Effector memory CD4-positive, alpha-beta T cell (primary cell): ENCODE results near the gene DPP6.

Source experiments
- DNase-seq, 3 donors: peaks; one replicate each; pipeline ENCODE4 v3.0.0-alpha.2; 2020
- H3K27ac ChIP-seq: 2 replicates; pipeline ENCODE4 v1.7.0; 2013; ENCODE audit warnings: mild to moderate bottlenecking, low read length, moderate library complexity; ENCODE audit not compliant: insufficient read depth, poor library complexity, severe bottlenecking
- H3K27me3 ChIP-seq: replicated peaks from 2 replicates; pipeline ENCODE4 v1.7.0; 2013; ENCODE audit warnings: mild to moderate bottlenecking, low read length; ENCODE audit not compliant: insufficient read depth, control insufficient read depth, poor library complexity, severe bottlenecking
- H3K36me3 ChIP-seq: 2 replicates; pipeline ENCODE4 v1.7.0; 2013; ENCODE audit warnings: mild to moderate bottlenecking, low read length, moderate library complexity; ENCODE audit not compliant: control insufficient read depth, insufficient read depth
- H3K4me1 ChIP-seq: 2 replicates; pipeline ENCODE4 v1.7.0; 2013; ENCODE audit warnings: low read length, mild to moderate bottlenecking; ENCODE audit not compliant: control insufficient read depth, insufficient read depth, poor library complexity, severe bottlenecking
- H3K4me3 ChIP-seq: 2 replicates; pipeline ENCODE4 v1.7.0; 2013; ENCODE audit warnings: low read length, low read depth, mild to moderate bottlenecking; ENCODE audit not compliant: insufficient read depth, poor library complexity, severe bottlenecking
- H3K9me3 ChIP-seq: 2 replicates; pipeline ENCODE4 v1.7.0; 2013; ENCODE audit warnings: mild to moderate bottlenecking, low read length, moderate library complexity; ENCODE audit not compliant: control insufficient read depth

DPP6 gene

DNA sequence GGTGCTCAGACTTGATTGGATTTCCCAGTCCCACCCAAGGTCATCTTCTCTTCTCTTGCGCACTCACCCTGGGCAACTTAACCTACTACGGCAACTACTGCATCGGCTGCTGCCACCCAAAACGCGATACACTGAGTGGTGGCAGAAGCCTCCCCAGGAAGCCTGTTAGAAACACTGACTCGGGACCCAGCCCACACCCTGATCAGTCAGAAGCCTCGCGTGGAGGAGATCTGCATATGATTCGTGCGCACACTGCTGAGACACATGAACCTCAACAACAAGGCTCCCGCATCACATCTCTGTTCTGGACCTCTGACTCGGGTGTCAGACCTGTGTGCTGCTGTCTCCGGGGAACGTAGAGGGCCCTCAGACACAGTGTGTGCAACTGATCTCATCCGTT, 531.3 kb downstream of the DPP6 start:
- Histone ChIP-seq H3K9me3 (no peaks in the 10 kb centered on the region), H3K27ac (no peak overlapping the region)

DNA sequence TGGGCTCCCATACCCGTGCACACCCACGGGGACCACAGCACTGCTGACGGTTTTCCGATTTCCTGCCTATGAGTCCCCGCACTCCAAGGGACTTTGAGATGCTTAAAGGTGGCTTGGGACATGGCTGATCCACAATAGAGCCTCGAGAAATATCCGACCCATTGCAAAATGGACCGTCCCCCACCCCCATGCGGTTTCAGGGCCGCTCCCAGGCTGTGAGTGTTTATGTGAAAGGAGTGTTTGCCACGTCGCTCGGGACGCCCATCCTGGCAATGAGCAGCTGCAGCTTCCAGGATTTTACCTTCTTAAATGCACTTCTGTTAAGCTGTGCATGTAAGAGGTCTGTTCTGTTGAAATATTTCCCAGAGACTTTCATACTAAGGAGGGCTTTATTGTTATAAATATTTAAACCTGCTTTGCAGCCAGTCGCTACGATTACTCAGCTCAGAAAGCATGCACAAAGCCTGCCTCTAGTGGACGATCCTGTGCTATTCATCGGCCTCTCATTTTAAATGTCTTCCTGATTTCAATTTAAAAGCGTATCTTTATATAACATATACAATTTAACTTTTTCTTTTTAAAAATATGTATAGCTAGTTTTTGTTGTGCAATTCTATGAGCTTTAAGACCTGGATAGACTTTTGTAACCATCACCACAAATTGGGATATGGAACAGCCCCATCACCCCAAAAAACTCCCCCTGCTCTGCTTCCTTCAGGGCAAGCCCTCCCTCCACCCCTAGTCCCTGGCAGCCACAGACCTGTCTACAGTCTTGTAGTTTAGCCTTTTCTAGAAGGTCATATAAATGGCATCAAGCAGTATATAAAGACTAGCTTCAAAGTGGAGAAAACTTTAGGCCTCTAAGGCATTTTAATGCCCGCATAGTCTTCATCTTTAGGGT, 532.4 kb downstream of the DPP6 start:
- H3K27me3 ChIP-seq: no peaks in the 10 kb centered on the region
- H3K9me3 ChIP-seq: no peaks in the 10 kb centered on the region
- H3K36me3 ChIP-seq: no peaks in the 10 kb centered on the region
- no peak overlapping the region for H3K27ac ChIP-seq
- no peaks in the 10 kb centered on the region for H3K4me1 ChIP-seq
- no peak overlapping the region for H3K4me3 ChIP-seq
- DNase-seq: no peak

More for the DNA sequence above, 531.3 kb downstream of the DPP6 start:
- Histone ChIP-seq H3K36me3 (no peaks in the 10 kb centered on the region), H3K27me3 (no peaks in the 10 kb centered on the region), H3K4me1 (no peaks in the 10 kb centered on the region), H3K4me3 (no peak overlapping the region)
- DNase-seq: no peak

DNA sequence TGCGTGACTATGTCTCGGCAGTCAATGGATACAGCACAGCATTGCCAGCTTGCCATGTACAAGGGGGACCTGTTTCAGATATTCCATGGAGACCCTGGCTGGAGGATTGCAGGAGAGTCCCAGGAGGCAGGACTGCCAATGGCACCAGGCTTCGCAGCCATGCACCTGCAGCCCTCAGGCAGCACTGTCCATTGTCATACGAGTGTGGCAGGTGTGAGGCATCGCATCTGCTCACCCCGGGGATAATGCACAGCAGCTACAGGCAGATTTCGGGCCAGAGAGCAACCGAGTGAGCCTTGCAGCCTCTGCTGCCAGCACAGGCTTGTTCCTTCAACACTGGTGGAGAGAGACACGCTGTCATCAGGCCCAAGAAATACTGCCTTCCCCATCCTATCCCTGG, 535.6 kb downstream of the DPP6 start:
- Histone ChIP-seq H3K36me3 (no peaks in the 10 kb centered on the region), H3K9me3 (no peaks in the 10 kb centered on the region), H3K4me1 (no peaks in the 10 kb centered on the region), H3K27me3 (no peaks in the 10 kb centered on the region), H3K27ac (no peak overlapping the region), H3K4me3 (no peak overlapping the region)
- DNase-seq: no peak

DNA sequence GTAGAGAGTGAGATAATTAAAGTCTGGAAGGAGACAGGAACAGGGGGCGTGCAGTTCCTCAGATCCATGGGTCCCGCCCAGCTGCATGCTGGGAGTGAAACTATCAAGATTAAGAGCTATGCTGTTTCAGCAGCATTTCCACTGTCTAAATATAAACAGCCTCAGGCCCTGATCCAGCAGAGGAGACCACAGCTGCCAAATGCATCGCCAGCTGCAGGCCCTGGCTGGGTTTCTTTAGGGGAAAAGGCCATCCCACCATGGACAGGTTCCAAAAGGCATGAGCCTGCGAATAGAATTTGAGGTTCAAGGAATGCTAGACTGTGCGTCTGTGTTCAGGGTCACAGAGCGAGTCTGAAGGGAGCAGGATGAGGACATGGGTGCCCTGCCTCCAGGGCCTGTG, 539.3 kb downstream of the DPP6 start:
- Histone ChIP-seq H3K4me1 (no peaks in the 10 kb centered on the region), H3K9me3 (no peaks in the 10 kb centered on the region), H3K36me3 (no peaks in the 10 kb centered on the region), H3K27me3 (no peaks in the 10 kb centered on the region), H3K4me3 (no peak overlapping the region), H3K27ac (no peak overlapping the region)
- no peak for DNase-seq

DNA sequence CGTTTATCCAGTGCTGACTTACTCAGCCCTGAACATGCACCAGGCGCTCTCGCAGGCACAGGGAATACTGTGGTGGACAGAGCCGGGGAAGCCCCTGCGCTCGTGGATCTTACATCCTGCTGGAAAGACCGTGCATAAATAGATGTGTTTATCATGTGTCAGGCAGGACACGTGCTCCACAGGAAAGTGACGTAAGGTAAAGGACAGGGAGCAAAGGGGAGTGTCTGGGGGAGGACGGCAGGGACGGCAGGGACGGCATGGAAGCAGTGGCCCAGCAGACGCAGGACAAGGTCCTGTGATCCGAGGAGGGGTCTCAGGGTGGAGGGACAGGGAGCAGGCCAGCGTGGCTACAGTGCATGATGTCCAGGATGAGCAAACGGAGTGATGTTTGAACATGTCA, 540.2 kb downstream of the DPP6 start:
- Histone ChIP-seq H3K36me3 (no peaks in the 10 kb centered on the region), H3K27me3 (no peaks in the 10 kb centered on the region)

DNA sequence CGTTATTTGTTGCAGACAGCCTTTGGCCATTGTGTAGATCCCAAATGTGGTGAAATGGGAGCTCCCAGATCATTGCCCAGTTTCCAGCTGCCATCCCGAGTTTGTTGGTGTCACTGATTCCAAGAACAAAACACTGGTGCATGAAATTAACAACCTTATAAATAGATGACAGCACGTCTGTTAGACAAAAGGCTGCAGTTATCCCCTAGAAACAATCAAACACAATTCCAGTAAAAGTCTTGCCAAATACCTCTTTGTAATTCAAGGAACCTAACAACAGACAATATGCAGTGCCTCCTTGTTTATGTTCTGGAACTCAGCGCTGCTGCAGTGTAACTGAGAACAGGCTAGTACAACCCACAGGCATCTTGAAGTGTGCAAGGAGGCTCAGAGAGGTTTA, 546.2 kb downstream of the DPP6 start:
- DNase-seq: no peak
- no peaks in the 10 kb centered on the region for H3K36me3 ChIP-seq
- H3K4me1 ChIP-seq: no peaks in the 10 kb centered on the region
- H3K27me3 ChIP-seq: no peaks in the 10 kb centered on the region
- H3K27ac ChIP-seq: no peak overlapping the region
- no peaks in the 10 kb centered on the region for H3K9me3 ChIP-seq
- no peak overlapping the region for H3K4me3 ChIP-seq

More for the DNA sequence above, 540.2 kb downstream of the DPP6 start:
- DNase-seq: no peak
- Histone ChIP-seq H3K4me1 (no peaks in the 10 kb centered on the region), H3K27ac (no peak overlapping the region), H3K4me3 (no peak overlapping the region), H3K9me3 (no peaks in the 10 kb centered on the region)

DNA sequence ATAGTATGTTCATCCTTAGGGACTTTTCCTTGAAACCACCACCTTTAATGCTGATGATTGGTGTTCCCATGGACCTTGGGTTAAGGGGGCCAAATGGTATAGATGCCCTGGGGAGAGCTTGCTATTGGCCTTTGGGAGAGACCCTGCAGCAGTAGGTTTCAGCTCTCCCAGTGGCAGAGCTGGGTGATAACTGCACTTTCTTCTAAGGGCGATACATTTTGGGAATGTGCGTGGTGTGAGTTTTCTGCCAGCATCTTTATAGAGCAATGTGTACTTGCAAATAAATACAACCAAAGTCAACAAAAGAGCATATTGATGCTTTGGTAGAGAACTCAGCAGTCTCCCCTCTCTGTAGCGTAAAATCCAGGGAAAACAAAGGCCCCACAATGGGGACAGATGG, 546.7 kb downstream of the DPP6 start:
- H3K4me3 ChIP-seq: no peak overlapping the region
- no peaks in the 10 kb centered on the region for H3K36me3 ChIP-seq
- H3K9me3 ChIP-seq: no peaks in the 10 kb centered on the region
- DNase-seq: no peak
- H3K27ac ChIP-seq: no peak overlapping the region
- H3K4me1 ChIP-seq: no peaks in the 10 kb centered on the region
- H3K27me3 ChIP-seq: no peaks in the 10 kb centered on the region

DNA sequence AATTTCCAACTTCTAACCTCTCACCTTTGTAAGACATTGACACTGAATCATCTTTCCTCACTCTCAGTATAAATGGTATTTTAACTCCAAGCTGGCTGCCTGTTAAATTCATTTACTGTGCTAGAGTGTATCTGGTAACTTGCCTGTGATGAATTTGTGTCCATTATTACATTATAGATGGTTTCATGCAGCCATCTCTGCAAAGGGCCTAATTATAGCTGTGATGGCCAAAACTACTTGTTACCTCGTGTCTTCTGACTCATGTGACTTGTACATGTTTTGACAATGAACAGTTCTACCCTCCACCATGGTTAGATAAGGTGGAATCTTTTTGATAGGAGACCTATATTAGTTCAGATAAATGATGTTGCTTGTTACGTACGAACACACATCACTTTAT, 558.7 kb downstream of the DPP6 start:
- H3K36me3 ChIP-seq: no peaks in the 10 kb centered on the region
- H3K27me3 ChIP-seq: no peaks in the 10 kb centered on the region
- no peak overlapping the region for H3K27ac ChIP-seq
- DNase-seq: no peak
- no peak overlapping the region for H3K4me3 ChIP-seq
- no peaks in the 10 kb centered on the region for H3K9me3 ChIP-seq
- H3K4me1 ChIP-seq: no peaks in the 10 kb centered on the region

DNA sequence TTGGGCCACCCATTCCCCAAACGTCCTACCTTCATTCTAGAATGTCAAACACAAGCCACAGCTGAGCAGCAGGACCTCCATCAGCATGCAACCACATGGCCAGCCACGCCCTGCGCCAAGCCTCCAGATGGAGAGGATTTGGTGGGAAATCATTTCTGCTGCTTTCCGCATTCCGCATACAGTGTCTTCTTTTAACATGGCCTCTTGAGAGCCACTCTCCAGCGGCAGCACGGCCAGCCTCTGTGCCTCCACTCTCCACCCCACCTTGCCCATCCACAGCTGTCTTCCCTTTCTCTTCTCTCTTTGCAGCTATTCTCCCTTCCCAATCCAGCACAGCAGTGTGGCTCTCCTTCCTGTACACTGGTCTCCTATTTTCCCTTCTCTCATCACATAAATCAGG, 561.6 kb downstream of the DPP6 start:
- no peaks in the 10 kb centered on the region for H3K4me1 ChIP-seq
- no peaks in the 10 kb centered on the region for H3K9me3 ChIP-seq
- no peak overlapping the region for H3K27ac ChIP-seq
- no peak for DNase-seq
- H3K36me3 ChIP-seq: no peaks in the 10 kb centered on the region
- H3K4me3 ChIP-seq: no peak overlapping the region
- no peaks in the 10 kb centered on the region for H3K27me3 ChIP-seq

DNA sequence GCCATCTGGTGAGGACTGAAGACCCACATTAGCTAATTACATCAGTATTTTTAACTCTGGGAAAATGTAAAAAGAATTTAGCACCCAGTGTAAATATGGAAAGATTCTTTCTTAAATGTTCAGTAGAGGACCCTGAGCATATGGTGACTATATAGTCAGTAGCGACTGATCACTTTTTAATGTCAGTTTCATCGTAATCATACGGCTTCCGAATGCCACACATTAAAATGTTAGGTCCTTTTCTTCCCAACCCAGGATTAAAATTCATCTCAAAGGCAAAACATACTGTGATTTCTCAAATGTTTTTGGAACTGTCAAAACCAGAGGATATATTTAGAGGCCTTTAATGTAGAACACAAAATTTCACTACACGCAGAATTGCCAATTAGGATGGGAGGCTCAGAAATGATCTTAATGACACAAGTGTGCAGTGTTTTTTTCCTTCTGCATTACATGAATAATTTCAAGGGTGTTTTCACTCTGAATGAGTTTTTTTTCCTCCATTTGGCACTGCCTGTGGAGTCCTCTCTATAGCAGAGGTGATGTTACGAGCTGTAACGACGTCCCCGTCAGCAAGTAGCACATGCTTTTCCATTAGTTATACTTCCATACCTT, 568.0 kb downstream of the DPP6 start:
- Histone ChIP-seq H3K9me3 (no peaks in the 10 kb centered on the region), H3K27ac (no peak overlapping the region), H3K36me3 (no peaks in the 10 kb centered on the region), H3K4me3 (no peak overlapping the region), H3K4me1 (no peaks in the 10 kb centered on the region), H3K27me3 (no peaks in the 10 kb centered on the region)
- no peak for DNase-seq
